Activated CD8-positive, alpha-beta T cell treated with anti-CD3 and anti-CD28 coated beads for 36 hours (primary cell): Measurements from ENCODE around the gene SNCG. TPM values are rescaled to one million over a fixed set of nuclear protein-coding genes. Genes with fewer than 3 reads are reported as not detected.
"Not testable (repeated sequence)": the region's sequence is repeated elsewhere in the genome, so short reads cannot be mapped to it uniquely, and the experiment has no call there.

ENCODE experiments used
- ATAC-seq: fragments of 200-7000 bp; cut with Tn5 transposase; one replicate; pipeline ENCODE4 v1.10.0; 2021; ENCODE audit warnings: mild to moderate bottlenecking, moderate library complexity
- CTCF ChIA-PET: fragments of 350-600 bp; sonication (Branson Sonifier 250); formaldehyde crosslinking; loops from one replicate; lab custom pipeline; 2021; ENCODE audit warnings: antibody characterized with exemption; lab: Charles Lee
- POLR2A ChIA-PET: fragments of 350-600 bp; sonication (Branson Sonifier 250); formaldehyde crosslinking; loops from one replicate; lab custom pipeline; 2021; ENCODE audit warnings: antibody characterized with exemption; lab: Charles Lee
- DNase-seq: peaks from one replicate; pipeline ENCODE4 v3.0.0-alpha.2; 2020
- H3K27ac Mint-ChIP-seq: one replicate; pipeline ENCODE4 v1.8.0; 2021; ENCODE audit warnings: mild to moderate bottlenecking, mixed read lengths
- H3K27me3 Mint-ChIP-seq: one replicate; pipeline ENCODE4 v1.8.0; 2021; ENCODE audit warnings: mixed read lengths
- H3K36me3 Mint-ChIP-seq: one replicate; pipeline ENCODE4 v1.8.0; 2021; ENCODE audit warnings: low read depth, mixed read lengths
- H3K4me1 Mint-ChIP-seq: one replicate; pipeline ENCODE4 v1.8.0; 2021; ENCODE audit warnings: low read depth, mixed read lengths
- H3K4me3 Mint-ChIP-seq: one replicate; pipeline ENCODE4 v1.8.0; 2021; ENCODE audit warnings: mild to moderate bottlenecking, moderate library complexity, mixed read lengths
- H3K9me3 Mint-ChIP-seq: one replicate; pipeline ENCODE4 v1.8.0; 2021; ENCODE audit warnings: mixed read lengths
- CTCF ChIP-seq: fragments of 200-600 bp; IDR thresholded peaks from one replicate; pipeline ENCODE4 v1.8.0; 2022; ENCODE audit warnings: antibody characterized with exemption, mild to moderate bottlenecking
- intact Hi-C: fragments of 100-400 bp; cut with micrococcal nuclease; formaldehyde crosslinking; loops from one replicate; pipeline ENCODE4 v1.10.0; 2022
- total RNA-seq, 2 experiments: library from RNA; stranded (reverse); gene quantifications; one replicate each; pipeline ENCODE4 v1.2.3, GENCODE V29; 2021

The SNCG gene
- total RNA-seq, 2 experiments from 2014 or later = not detected

GRCh38 chr10:86988520-86988919 is 30.1 kb downstream of the SNCG start:
- ChIA-PET POLR2A (no interaction called here), CTCF (no interaction called here)
- TF ChIP-seq CTCF = no peak
- no peak overlapping the region for H3K4me3 Mint-ChIP-seq
- H3K9me3 Mint-ChIP-seq = no peaks in the 10 kb centered on the region
- peaks cover 15% of the 10 kb centered on the region for H3K27me3 Mint-ChIP-seq
- ATAC-seq (no peak), DNase-seq (no peak)
- no peaks in the 10 kb centered on the region for H3K36me3 Mint-ChIP-seq
- H3K4me1 Mint-ChIP-seq = no peaks in the 10 kb centered on the region
- H3K27ac Mint-ChIP-seq = no peak overlapping the region
- intact Hi-C loops = no loop called here

GRCh38 chr10:86991362-86991761 is 33.0 kb downstream of the SNCG start:
- POLR2A ChIA-PET, DNase-seq, H3K4me1 Mint-ChIP-seq, intact Hi-C loops, H3K36me3 Mint-ChIP-seq, ATAC-seq, H3K4me3 Mint-ChIP-seq, H3K9me3 Mint-ChIP-seq, H3K27ac Mint-ChIP-seq: not testable (repeated sequence)
- peaks cover 15% of the 10 kb centered on the region for H3K27me3 Mint-ChIP-seq
- CTCF ChIA-PET = interaction anchor here (1.2 kb wide), 1 partner anchor 23 kb away, joined by 3 read pairs; the partner anchor contains the start of gene ADIRF

DNA sequence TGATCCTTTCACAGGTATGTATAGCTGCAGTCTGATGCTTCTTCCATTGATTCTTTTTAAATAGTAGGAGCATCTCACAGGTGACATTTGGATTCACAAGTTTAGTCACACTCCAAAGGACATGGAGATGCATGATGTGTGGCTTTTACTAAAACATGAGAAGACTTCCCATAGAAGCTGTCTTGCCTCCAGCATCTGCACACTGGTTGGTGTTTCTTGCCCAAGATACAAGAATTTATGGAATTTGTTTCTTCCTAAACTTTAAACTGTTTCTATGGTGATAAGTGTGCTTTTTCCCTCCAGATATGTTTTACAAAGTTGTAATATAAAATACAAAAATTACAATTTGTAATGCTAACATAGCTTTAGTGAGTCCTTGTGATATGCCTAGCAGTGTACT is 34.1 kb downstream of the SNCG start:
- peaks cover 15% of the 10 kb centered on the region for H3K27me3 Mint-ChIP-seq
- H3K4me3 Mint-ChIP-seq = no peak overlapping the region
- H3K27ac Mint-ChIP-seq = no peak overlapping the region
- ATAC-seq = no peak
- no peaks in the 10 kb centered on the region for H3K9me3 Mint-ChIP-seq
- no peak for TF ChIP-seq CTCF
- ChIA-PET CTCF (interaction anchor here (1.2 kb wide), 1 partner anchor 25 kb away, joined by 3 read pairs; the partner anchor contains the start of gene ADIRF), POLR2A (interaction anchor here (0.5 kb wide), 1 partner anchor 93 kb away, joined by 3 read pairs; no protein-coding TSS in a partner anchor)
- H3K36me3 Mint-ChIP-seq = no peaks in the 10 kb centered on the region
- intact Hi-C loops = no loop called here
- H3K4me1 Mint-ChIP-seq = no peaks in the 10 kb centered on the region
- DNase-seq = no peak

GRCh38 chr10:86992929-86993328 is 34.5 kb downstream of the SNCG start:
- ATAC-seq (no peak), DNase-seq (no peak)
- POLR2A ChIA-PET = interaction anchor here (0.5 kb wide), 1 partner anchor 92 kb away, joined by 3 read pairs; no protein-coding TSS in a partner anchor
- H3K36me3 Mint-ChIP-seq = no peaks in the 10 kb centered on the region
- H3K27ac Mint-ChIP-seq = no peak overlapping the region
- no peaks in the 10 kb centered on the region for H3K4me1 Mint-ChIP-seq
- peaks cover 15% of the 10 kb centered on the region for H3K27me3 Mint-ChIP-seq
- H3K4me3 Mint-ChIP-seq = no peak overlapping the region
- no peak for TF ChIP-seq CTCF
- no peaks in the 10 kb centered on the region for H3K9me3 Mint-ChIP-seq
- intact Hi-C loops = no loop called here
- CTCF ChIA-PET = interaction anchor here (1.2 kb wide), 1 partner anchor 25 kb away, joined by 3 read pairs; the partner anchor contains the start of gene ADIRF

DNA sequence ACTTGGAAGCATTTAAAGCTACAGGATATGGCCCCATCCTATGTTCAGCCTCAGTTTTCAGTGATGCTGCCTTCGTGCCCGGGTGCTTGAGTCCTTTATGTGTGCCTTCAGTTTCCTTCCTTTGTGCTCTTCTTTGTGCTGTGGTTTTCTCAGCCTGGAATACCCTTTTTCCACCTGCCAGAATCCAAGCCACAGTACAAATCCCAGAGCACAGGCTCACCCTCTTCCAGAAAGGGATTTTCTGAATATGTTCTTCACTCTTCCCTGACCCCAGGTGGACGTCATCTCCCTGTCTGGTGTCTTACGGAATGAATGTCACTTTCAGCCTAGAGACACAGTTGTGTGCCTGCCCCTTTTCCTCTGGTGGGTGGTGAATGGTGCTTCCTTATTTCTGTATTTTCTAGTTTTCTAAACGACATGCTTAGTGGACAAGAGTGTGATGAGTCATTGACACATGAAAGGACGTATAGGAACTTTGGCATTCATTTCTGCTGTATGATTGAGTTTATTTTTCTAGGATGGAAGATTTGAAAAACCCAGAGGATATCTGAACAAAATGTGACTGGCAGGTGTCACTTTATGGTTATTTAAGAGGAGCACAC is 41.5 kb downstream of the SNCG start:
- H3K4me3 Mint-ChIP-seq, H3K4me1 Mint-ChIP-seq, POLR2A ChIA-PET, H3K36me3 Mint-ChIP-seq, H3K27ac Mint-ChIP-seq, H3K27me3 Mint-ChIP-seq, ATAC-seq, intact Hi-C loops, H3K9me3 Mint-ChIP-seq, DNase-seq: not testable (repeated sequence)
- CTCF ChIA-PET = interaction anchor here (0.6 kb wide), 1 partner anchor 25 kb away, joined by 3 read pairs; no protein-coding TSS in a partner anchor

GRCh38 chr10:87000491-87000890 is 42.1 kb downstream of the SNCG start:
- Mint-ChIP-seq H3K27me3 (no peaks in the 10 kb centered on the region), H3K4me1 (no peaks in the 10 kb centered on the region), H3K27ac (no peak overlapping the region), H3K36me3 (no peaks in the 10 kb centered on the region), H3K9me3 (no peaks in the 10 kb centered on the region), H3K4me3 (no peak overlapping the region)
- ChIA-PET CTCF (no interaction called here), POLR2A (no interaction called here)
- intact Hi-C loops = no loop called here
- no peak for TF ChIP-seq CTCF
- ATAC-seq (no peak), DNase-seq (no peak)

- H3K36me3 Mint-ChIP-seq, H3K4me3 Mint-ChIP-seq, intact Hi-C loops, POLR2A ChIA-PET, H3K9me3 Mint-ChIP-seq, H3K27ac Mint-ChIP-seq, ATAC-seq, H3K4me1 Mint-ChIP-seq, H3K27me3 Mint-ChIP-seq, CTCF ChIA-PET, DNase-seq: not testable (repeated sequence)
Measured at GRCh38 chr10:87007124-87007523, 48.7 kb downstream of the SNCG start.

DNA sequence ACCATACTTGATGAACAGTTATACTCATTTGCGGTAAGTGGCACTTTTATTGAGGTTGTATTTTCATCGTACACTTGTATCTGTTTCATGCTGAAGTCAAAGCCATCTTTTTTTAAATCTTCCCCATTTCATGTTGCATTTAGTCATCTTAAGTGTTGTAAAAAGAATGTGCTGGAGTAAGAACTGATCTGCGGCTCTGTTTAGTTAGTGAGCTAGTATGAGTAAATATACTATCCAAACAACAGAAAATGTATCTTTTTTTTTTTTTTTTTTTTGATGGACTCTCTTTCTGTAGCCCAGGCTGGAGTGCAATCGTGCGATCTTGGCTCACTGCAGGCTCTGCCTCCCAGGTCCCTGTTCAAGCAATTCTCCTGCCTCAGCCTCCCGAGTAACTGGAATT is 49.3 kb downstream of the SNCG start:
- H3K27ac Mint-ChIP-seq, H3K9me3 Mint-ChIP-seq, POLR2A ChIA-PET, H3K36me3 Mint-ChIP-seq, CTCF ChIA-PET, intact Hi-C loops, H3K27me3 Mint-ChIP-seq, H3K4me3 Mint-ChIP-seq, H3K4me1 Mint-ChIP-seq, DNase-seq, ATAC-seq: not testable (repeated sequence)
